ENCODE results near the gene IRF5. TPM values are rescaled to one million over a fixed set of nuclear protein-coding genes. Genes with fewer than 3 reads are reported as not detected.
"Not testable (repeated sequence)": the region's sequence is repeated elsewhere in the genome, so short reads cannot be mapped to it uniquely, and the experiment has no call there.

IRF5 gene
- total RNA-seq, 1 experiment from 2014 or later: 1.2 TPM

DNA sequence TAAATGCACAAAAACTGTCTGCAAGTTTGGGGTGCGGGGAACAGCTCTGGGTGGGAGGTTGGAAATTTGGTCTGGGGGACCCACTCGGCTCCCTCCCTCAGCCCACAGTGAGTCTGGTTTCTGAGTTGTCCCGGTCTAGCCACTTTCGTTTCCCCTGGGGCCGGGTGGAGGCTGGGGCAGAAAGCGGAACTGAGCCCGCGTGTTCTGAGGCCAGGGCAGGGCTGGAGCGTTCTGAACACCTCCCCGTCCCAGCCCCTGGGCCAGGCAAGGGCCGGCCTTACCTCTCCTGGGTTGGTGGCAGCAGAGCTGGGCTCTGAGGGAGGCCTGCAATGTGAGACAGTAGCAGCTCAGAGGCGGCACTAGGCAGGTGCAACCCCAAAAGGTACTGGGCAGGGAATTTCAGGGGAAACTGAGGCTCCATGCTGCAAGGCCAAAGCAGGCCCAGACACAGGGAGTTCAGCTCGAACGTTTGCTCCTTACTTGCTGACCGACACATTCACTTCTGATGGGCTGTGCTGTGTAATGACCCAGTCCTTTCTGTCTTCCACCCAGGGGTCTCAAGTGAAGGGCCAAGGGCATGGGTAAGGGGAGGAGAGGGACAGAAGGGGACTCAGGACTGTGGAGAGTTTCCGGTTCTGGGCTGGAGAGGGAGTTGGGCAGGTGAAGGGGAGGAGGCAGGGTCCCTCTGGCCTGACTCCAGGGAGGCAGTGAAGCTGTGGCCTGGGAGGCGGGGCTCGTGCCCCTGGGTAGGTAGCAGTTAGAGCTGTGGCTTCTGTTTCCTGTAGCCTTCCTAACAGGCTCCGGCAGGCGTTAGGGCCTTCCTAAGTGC lies 3.0 kb downstream of the IRF5 start:
- H3K4me1 ChIP-seq: peaks cover 8% of the 10 kb centered on the region
- TF ChIP-seq, protein P1, sequence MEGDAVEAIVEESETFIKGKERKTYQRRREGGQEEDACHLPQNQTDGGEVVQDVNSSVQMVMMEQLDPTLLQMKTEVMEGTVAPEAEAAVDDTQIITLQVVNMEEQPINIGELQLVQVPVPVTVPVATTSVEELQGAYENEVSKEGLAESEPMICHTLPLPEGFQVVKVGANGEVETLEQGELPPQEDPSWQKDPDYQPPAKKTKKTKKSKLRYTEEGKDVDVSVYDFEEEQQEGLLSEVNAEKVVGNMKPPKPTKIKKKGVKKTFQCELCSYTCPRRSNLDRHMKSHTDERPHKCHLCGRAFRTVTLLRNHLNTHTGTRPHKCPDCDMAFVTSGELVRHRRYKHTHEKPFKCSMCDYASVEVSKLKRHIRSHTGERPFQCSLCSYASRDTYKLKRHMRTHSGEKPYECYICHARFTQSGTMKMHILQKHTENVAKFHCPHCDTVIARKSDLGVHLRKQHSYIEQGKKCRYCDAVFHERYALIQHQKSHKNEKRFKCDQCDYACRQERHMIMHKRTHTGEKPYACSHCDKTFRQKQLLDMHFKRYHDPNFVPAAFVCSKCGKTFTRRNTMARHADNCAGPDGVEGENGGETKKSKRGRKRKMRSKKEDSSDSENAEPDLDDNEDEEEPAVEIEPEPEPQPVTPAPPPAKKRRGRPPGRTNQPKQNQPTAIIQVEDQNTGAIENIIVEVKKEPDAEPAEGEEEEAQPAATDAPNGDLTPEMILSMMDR (IDR thresholded peaks at IDR 0.05; ENCODE audit: insufficient read depth in 1 of 2, low read depth in 1 of 2, low read length in 1 of 2, severe bottlenecking in 1 of 2, unreplicated experiment in 1 of 2): no peak
- no peaks in the 10 kb centered on the region for H3K9me3 Mint-ChIP-seq (ENCODE audit: unreplicated experiment)
- no peak overlapping the region for H3K27ac Mint-ChIP-seq (ENCODE audit: unreplicated experiment)
- no peak for DNase-seq
- H3K27me3 ChIP-seq (replicated peaks; ENCODE audit: control insufficient read depth, insufficient read depth, low read length): no peaks in the 10 kb centered on the region
- H3K4me1 Mint-ChIP-seq (ENCODE audit: low read depth, unreplicated experiment): peaks cover 14% of the 10 kb centered on the region
- no TSS peak for BruUV-seq (replicated peaks)
- no peaks in the 10 kb centered on the region for H3K9me3 ChIP-seq
- ChIA-PET CTCF (no interaction called here), POLR2A (no interaction called here)
- H3K4me3 Mint-ChIP-seq (ENCODE audit: unreplicated experiment): no peak overlapping the region
- H3K4me3 ChIP-seq (ENCODE audit: low read depth, low read length): no peak overlapping the region
- no peaks in the 10 kb centered on the region for H3K36me3 ChIP-seq (ENCODE audit: control insufficient read depth, insufficient read depth, low read length)
- intact Hi-C loops (cut with micrococcal nuclease; ENCODE audit: unreplicated experiment): no loop called here
- peaks cover 6% of the 10 kb centered on the region for H3K36me3 Mint-ChIP-seq (ENCODE audit: insufficient read depth, unreplicated experiment)
- peaks cover 8% of the 10 kb centered on the region for H3K27me3 Mint-ChIP-seq (ENCODE audit: insufficient read depth, unreplicated experiment)

DNA sequence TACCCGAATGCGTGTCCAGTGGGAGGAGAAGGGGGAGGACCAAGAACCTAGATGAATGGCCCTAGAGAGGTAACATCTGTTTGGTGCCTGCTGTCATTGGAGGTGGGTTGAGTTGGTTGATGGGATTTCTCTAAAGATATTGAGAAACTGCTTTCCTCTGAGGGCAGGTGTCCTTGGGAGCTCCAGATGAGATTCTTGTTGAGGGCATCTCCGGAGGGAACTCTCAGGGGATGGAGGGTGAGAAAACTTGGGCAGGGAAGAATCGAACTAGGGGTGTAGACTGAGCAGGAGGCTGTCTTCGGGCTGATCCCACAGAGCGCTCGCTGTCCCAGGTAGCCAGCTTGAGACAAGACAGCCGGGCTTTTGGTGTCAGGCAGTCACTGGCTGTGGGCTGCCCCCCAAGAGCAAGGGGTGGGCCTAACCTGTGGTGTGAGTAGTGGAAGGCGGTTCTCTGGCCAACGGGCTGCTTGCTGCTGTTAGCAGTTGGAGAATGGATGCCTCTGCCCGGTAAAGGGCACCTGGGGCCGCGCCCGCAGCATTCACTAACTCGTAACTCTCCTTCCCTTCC lies 3.7 kb downstream of the IRF5 start:
- H3K4me1 ChIP-seq: peaks cover 6% of the 10 kb centered on the region
- H3K27me3 ChIP-seq (replicated peaks; ENCODE audit: control insufficient read depth, insufficient read depth, low read length): no peaks in the 10 kb centered on the region
- TF ChIP-seq, protein P1 (IDR thresholded peaks at IDR 0.05; ENCODE audit: insufficient read depth in 1 of 2, low read depth in 1 of 2, low read length in 1 of 2, severe bottlenecking in 1 of 2, unreplicated experiment in 1 of 2): no peak
- H3K27me3 Mint-ChIP-seq (ENCODE audit: insufficient read depth, unreplicated experiment): peaks cover 8% of the 10 kb centered on the region
- no peak overlapping the region for H3K27ac Mint-ChIP-seq (ENCODE audit: unreplicated experiment)
- no peaks in the 10 kb centered on the region for H3K36me3 ChIP-seq (ENCODE audit: control insufficient read depth, insufficient read depth, low read length)
- no peaks in the 10 kb centered on the region for H3K9me3 ChIP-seq
- H3K4me3 ChIP-seq (ENCODE audit: low read depth, low read length): no peak overlapping the region
- no peak overlapping the region for H3K4me3 Mint-ChIP-seq (ENCODE audit: unreplicated experiment)
- peaks cover 6% of the 10 kb centered on the region for H3K36me3 Mint-ChIP-seq (ENCODE audit: insufficient read depth, unreplicated experiment)
- no peak for DNase-seq
- ChIA-PET POLR2A (no interaction called here), CTCF (no interaction called here)
- peaks cover 14% of the 10 kb centered on the region for H3K4me1 Mint-ChIP-seq (ENCODE audit: low read depth, unreplicated experiment)
- no peaks in the 10 kb centered on the region for H3K9me3 Mint-ChIP-seq (ENCODE audit: unreplicated experiment)
- intact Hi-C loops (cut with micrococcal nuclease; ENCODE audit: unreplicated experiment): no loop called here
- BruUV-seq (replicated peaks): no TSS peak

DNA sequence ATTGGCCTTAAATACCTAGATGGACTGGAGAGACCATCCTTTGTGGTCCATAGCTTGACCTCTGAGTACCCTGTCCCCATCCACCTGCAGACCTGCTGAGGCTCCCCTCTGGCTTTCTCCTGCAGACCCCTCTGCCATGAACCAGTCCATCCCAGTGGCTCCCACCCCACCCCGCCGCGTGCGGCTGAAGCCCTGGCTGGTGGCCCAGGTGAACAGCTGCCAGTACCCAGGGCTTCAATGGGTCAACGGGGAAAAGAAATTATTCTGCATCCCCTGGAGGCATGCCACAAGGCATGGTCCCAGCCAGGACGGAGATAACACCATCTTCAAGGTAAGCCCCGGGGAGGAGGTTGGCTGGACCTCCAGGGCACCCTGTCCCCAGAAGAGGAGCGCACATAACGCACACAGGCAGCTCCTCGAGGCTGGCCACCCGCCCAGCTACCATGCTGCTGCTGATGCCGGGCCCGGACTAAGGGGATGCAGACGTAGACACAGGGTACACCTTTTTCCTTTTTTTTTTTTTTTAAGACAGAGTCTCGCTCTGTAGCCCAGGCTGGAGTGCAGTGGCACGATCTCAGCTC lies 4.3 kb downstream of the IRF5 start:
- Mint-ChIP-seq H3K4me3 (ENCODE audit: unreplicated experiment) (no peak overlapping the region), H3K9me3 (ENCODE audit: unreplicated experiment) (no peaks in the 10 kb centered on the region), H3K27ac (ENCODE audit: unreplicated experiment) (no peak overlapping the region), H3K36me3 (ENCODE audit: insufficient read depth, unreplicated experiment) (peaks cover 11% of the 10 kb centered on the region), H3K27me3 (ENCODE audit: insufficient read depth, unreplicated experiment) (peaks cover 5% of the 10 kb centered on the region), H3K4me1 (ENCODE audit: low read depth, unreplicated experiment) (peaks cover 10% of the 10 kb centered on the region)
- intact Hi-C loops (cut with micrococcal nuclease; ENCODE audit: unreplicated experiment): no loop called here
- Histone ChIP-seq H3K36me3 (ENCODE audit: control insufficient read depth, insufficient read depth, low read length) (no peaks in the 10 kb centered on the region), H3K4me1 (no peaks in the 10 kb centered on the region; the same call in 1 of the 2 replicates), H3K9me3 (no peaks in the 10 kb centered on the region), H3K4me3 (ENCODE audit: low read depth, low read length) (no peak overlapping the region), H3K27me3 (replicated peaks; ENCODE audit: control insufficient read depth, insufficient read depth, low read length) (no peaks in the 10 kb centered on the region)
- BruUV-seq (replicated peaks): no TSS peak
- TF ChIP-seq, protein P1 (IDR thresholded peaks at IDR 0.05; ENCODE audit: insufficient read depth in 1 of 2, low read depth in 1 of 2, low read length in 1 of 2, severe bottlenecking in 1 of 2, unreplicated experiment in 1 of 2): no peak
- ChIA-PET CTCF (no interaction called here), POLR2A (no interaction called here)
- DNase-seq: no peak

DNA sequence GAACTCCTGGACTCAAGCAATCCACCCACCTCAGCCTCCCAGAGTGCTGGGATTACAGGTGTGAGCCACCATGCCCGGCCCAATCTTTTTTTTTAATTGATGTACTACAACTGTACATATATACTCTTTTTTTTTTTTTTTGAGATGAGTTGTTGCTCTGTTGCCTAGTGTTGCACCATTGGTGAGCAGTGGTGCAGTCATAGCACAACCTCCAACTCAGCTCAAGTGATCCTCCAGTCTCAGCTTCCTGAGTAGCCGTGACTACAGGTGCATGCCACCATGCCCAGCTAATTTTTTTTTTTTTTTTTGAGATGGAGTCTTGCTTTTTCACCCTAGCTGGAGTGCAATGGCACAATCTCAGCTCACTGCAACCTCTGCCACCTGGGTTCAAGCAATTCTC lies 5.5 kb downstream of the IRF5 start:
- H3K4me1 Mint-ChIP-seq (ENCODE audit: low read depth, unreplicated experiment); H3K4me3 Mint-ChIP-seq (ENCODE audit: unreplicated experiment); POLR2A ChIA-PET; H3K9me3 Mint-ChIP-seq (ENCODE audit: unreplicated experiment); DNase-seq; H3K27me3 ChIP-seq (replicated peaks; ENCODE audit: control insufficient read depth, insufficient read depth, low read length); H3K27ac Mint-ChIP-seq (ENCODE audit: unreplicated experiment); BruUV-seq (replicated peaks); H3K4me1 ChIP-seq; H3K27me3 Mint-ChIP-seq (ENCODE audit: insufficient read depth, unreplicated experiment); H3K36me3 ChIP-seq (ENCODE audit: control insufficient read depth, insufficient read depth, low read length); intact Hi-C loops (cut with micrococcal nuclease; ENCODE audit: unreplicated experiment); H3K9me3 ChIP-seq; H3K4me3 ChIP-seq (ENCODE audit: low read depth, low read length): not testable (repeated sequence)
- CTCF ChIA-PET: interaction anchor here (0.6 to 0.7 kb wide), 2 partner anchors 13 to 337 kb away, joined by 3 to 6 read pairs; no protein-coding TSS in a partner anchor
- peaks cover 17% of the 10 kb centered on the region for H3K36me3 Mint-ChIP-seq (ENCODE audit: insufficient read depth, unreplicated experiment)

All from Caco-2 (cell line).